Mesenchymal stem cell (in vitro differentiated cells and primary cell): ENCODE results near the gene RASSF8.

Experiments used
- DNase-seq: peaks from one replicate; pipeline ENCODE4 v3.0.0-alpha.2; 2013
- H2AFZ ChIP-seq: one replicate; pipeline ENCODE4 v1.6.1; 2013; ENCODE audit warnings: low read depth, mild to moderate bottlenecking, control low read depth, inconsistent platforms, low read length, moderate library complexity
- H2AK5ac ChIP-seq: 2 replicates; pipeline ENCODE4 v1.6.1; 2013; ENCODE audit warnings: low read length, moderate library complexity, mild to moderate bottlenecking, inconsistent platforms; ENCODE audit not compliant: severe bottlenecking
- H2BK120ac ChIP-seq: one replicate; pipeline ENCODE4 v1.6.1; 2013; ENCODE audit warnings: low read depth, mild to moderate bottlenecking, inconsistent platforms, low read length, moderate library complexity
- H2BK12ac ChIP-seq, 2 experiments: one replicate each; pipeline ENCODE4 v1.6.1; 2013; ENCODE audit warnings: inconsistent platforms in 2 of 2, low read length in 2 of 2, mild to moderate bottlenecking in 2 of 2, moderate library complexity in 2 of 2, control low read depth in 1 of 2
- H2BK15ac ChIP-seq: one replicate; pipeline ENCODE4 v1.6.1; 2013; ENCODE audit warnings: mild to moderate bottlenecking, low read depth, inconsistent platforms; ENCODE audit not compliant: poor library complexity, severe bottlenecking
- H2BK5ac ChIP-seq: 2 replicates; pipeline ENCODE4 v1.6.1; 2013; ENCODE audit warnings: low read depth, mild to moderate bottlenecking, low read length, control low read depth, inconsistent platforms; ENCODE audit not compliant: poor library complexity, severe bottlenecking
- H3K14ac ChIP-seq, 2 experiments: one replicate each; pipeline ENCODE4 v1.6.1; 2013; ENCODE audit warnings: inconsistent platforms in 2 of 2, low read length in 2 of 2, control low read depth in 1 of 2, mild to moderate bottlenecking in 1 of 2, moderate library complexity in 1 of 2
- H3K18ac ChIP-seq, 2 experiments: one replicate each; pipeline ENCODE4 v1.6.1; 2013; ENCODE audit warnings: inconsistent platforms in 2 of 2, low read length in 2 of 2, control low read depth in 1 of 2, low read depth in 1 of 2, mild to moderate bottlenecking in 1 of 2
- H3K23ac ChIP-seq, 2 experiments: one replicate each; pipeline ENCODE4 v1.6.1; 2013; ENCODE audit warnings: inconsistent platforms in 2 of 2, low read length in 2 of 2, mild to moderate bottlenecking in 2 of 2, moderate library complexity in 2 of 2, control low read depth in 1 of 2
- H3K27ac ChIP-seq: 2 replicates; pipeline ENCODE4 v1.5.1; 2013; ENCODE audit warnings: mild to moderate bottlenecking, moderate library complexity, low read length, control low read depth, inconsistent platforms; ENCODE audit not compliant: poor library complexity, severe bottlenecking
- H3K27me3 ChIP-seq, 2 experiments: 2 replicates each; pipeline versions ENCODE4 v1.6.1 to v1.7.0; 2013; ENCODE audit warnings: low read length in 2 of 2, mild to moderate bottlenecking in 2 of 2, moderate library complexity in 2 of 2, control low read depth in 1 of 2, inconsistent platforms in 1 of 2; ENCODE audit not compliant: control insufficient read depth in 1 of 2, insufficient read depth in 1 of 2
- H3K36me3 ChIP-seq, 2 experiments: 2 replicates each; pipeline versions ENCODE4 v1.6.1 to v1.7.0; 2013; ENCODE audit warnings: low read length in 2 of 2, control low read depth in 1 of 2, inconsistent platforms in 1 of 2, low read depth in 1 of 2, mild to moderate bottlenecking in 1 of 2; ENCODE audit not compliant: insufficient read depth in 2 of 2, control insufficient read depth in 1 of 2
- H3K4ac ChIP-seq, 2 experiments: one replicate each; pipeline ENCODE4 v1.6.1; 2013; ENCODE audit warnings: inconsistent platforms in 2 of 2, low read length in 2 of 2, mild to moderate bottlenecking in 2 of 2, moderate library complexity in 2 of 2, control low read depth in 1 of 2, low read depth in 1 of 2
- H3K4me1 ChIP-seq: 2 replicates; pipeline ENCODE4 v1.6.1; 2013; ENCODE audit warnings: low read depth, low read length, control low read depth; ENCODE audit not compliant: control insufficient read depth, insufficient read depth
- H3K4me2 ChIP-seq: 2 replicates; pipeline ENCODE4 v1.6.1; 2013; ENCODE audit warnings: low read length, mild to moderate bottlenecking, inconsistent platforms; ENCODE audit not compliant: poor library complexity, severe bottlenecking
- H3K4me3 ChIP-seq, 2 experiments: 2 replicates each; pipeline versions ENCODE4 v1.5.1 to v1.7.0; 2013; ENCODE audit warnings: low read length in 2 of 2, mild to moderate bottlenecking in 2 of 2, control low read depth in 1 of 2, low read depth in 1 of 2; ENCODE audit not compliant: insufficient read depth in 1 of 2
- H3K79me1 ChIP-seq: replicated peaks from 2 replicates; pipeline ENCODE4 v1.6.1; 2013; ENCODE audit warnings: mild to moderate bottlenecking, control low read depth, low read length, inconsistent platforms; ENCODE audit not compliant: poor library complexity, severe bottlenecking
- H3K9ac ChIP-seq: 2 replicates; pipeline ENCODE4 v1.7.0; 2013; ENCODE audit warnings: mild to moderate bottlenecking, low read length, moderate library complexity
- H3K9me3 ChIP-seq: 2 replicates; pipeline ENCODE4 v1.7.0; 2013; ENCODE audit warnings: mild to moderate bottlenecking, low read length; ENCODE audit not compliant: control insufficient read depth
- H4K8ac ChIP-seq: one replicate; pipeline ENCODE4 v1.6.1; 2013; ENCODE audit warnings: inconsistent platforms, mild to moderate bottlenecking, low read length, moderate library complexity
- H4K91ac ChIP-seq: one replicate; pipeline ENCODE4 v1.6.1; 2013; ENCODE audit warnings: mild to moderate bottlenecking, low read length, inconsistent platforms
- WGBS: methylation state at CpG from one replicate; pipeline ENCODE4 v1.1.7; 2013; ENCODE audit warnings: mixed read lengths; 5-methylcytosine and 5-hydroxymethylcytosine counted together

Gene RASSF8

DNA sequence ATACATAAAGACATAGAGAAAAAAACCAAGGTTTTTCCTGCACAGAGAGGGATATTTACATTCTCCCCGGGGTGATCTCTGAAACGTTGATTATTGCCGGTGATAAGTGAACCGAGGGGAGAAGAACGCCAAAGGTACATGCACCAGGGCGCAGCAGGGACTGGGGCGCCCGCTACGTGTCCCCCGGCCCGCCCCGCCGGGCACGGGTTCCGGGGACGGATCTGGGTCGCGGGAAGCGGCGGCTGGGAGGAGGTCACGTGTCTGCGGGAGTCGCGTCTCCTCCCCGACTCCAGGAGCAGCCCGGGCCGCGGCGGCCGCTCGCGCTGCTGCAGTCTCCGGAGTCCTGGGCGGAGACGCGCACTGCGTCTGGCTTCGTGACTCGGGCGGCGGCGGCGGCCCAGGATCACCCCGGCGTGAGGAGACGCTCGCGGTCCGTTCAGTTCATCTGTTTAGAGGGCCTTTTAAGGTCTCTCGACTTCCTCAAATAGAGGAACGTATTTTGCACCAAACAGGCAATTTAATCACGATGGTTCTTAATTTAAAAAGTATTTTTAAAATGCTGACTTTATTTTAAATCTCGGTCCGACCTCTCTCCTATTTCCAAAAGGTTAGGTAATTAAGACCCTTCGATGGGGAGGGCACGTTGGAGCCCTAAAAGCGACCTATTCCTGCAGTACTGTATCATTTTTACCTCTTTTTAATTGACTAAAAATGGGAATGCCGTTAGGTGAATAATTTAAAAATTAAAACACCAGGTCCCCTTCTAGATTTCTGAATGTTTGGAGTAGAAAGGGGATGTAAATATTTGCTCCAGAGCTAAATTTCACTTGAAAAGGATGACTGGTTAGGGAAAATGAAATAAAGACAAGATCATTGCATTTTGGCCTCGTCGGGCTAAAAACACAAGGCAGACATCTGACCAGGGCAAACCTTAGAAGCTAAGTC is 168.1 kb downstream of the RASSF8 start:
- Histone ChIP-seq H4K8ac (no peak overlapping the region), H3K4me1 (peaks cover 5% of the 10 kb centered on the region), H3K4me3 (peak overlapping the region; percentile 79 to 91), H3K27ac (peak overlapping the region; percentile 88), H2AK5ac (peak overlapping the region; percentile 44), H3K79me1 (no peaks in the 10 kb centered on the region), H2AFZ (no peak overlapping the region), H2BK12ac (peak overlapping the region in 1 of 2 experiments; percentile 24), H3K14ac (no peak overlapping the region), H2BK15ac (no peak overlapping the region), H3K18ac (peak overlapping the region; percentile 43 to 84), H3K27me3 (peaks cover under 1 to 4% of the 10 kb centered on the region in 2 experiments), H3K9ac (peak overlapping the region; percentile 98), H2BK120ac (no peak overlapping the region), H3K23ac (no peak overlapping the region), H4K91ac (no peak overlapping the region), H3K4ac (no peak overlapping the region), H3K36me3 (no peaks in the 10 kb centered on the region), H3K9me3 (no peaks in the 10 kb centered on the region), H3K4me2 (peak overlapping the region; percentile 99), H2BK5ac (peak overlapping the region; percentile 85)
- 2% methylated on average over 51 of the region's 60 CpGs for WGBS
- peak; percentile 90 for DNase-seq

DNA sequence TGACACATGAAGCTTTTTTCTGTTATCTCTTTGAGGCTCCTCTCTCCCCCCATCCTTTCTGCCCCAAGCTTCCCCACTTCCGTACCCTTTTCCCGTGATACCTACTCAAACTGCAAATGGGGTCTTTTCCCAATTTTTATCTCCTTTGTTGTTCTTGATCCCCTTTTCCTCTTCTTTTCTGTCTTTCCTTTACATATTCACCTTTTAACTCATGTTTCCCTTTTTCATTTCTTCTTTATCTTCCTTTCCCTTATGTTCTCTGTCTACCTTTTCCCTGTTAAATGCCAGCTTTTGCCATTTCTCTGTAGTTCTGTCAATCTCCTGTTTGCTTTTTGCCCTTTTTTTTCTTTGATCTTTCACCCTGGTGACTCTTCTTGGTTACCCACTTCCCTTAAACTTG is 168.9 kb downstream of the RASSF8 start:
- WGBS = 78% methylated on average over 2 of the region's 2 CpGs
- Histone ChIP-seq H2BK5ac (no peak overlapping the region), H4K91ac (no peak overlapping the region), H3K27me3 (peaks cover 4 to 5% of the 10 kb centered on the region in 2 experiments), H3K4me1 (peaks cover 2% of the 10 kb centered on the region), H2AK5ac (peak overlapping the region; percentile 44), H2BK12ac (no peak overlapping the region), H3K18ac (no peak overlapping the region), H2AFZ (no peak overlapping the region), H3K4ac (no peak overlapping the region), H3K4me2 (no peak overlapping the region), H2BK120ac (no peak overlapping the region), H3K27ac (no peak overlapping the region), H3K36me3 (no peaks in the 10 kb centered on the region), H3K14ac (no peak overlapping the region), H3K9ac (peak overlapping the region; percentile 98), H4K8ac (no peak overlapping the region), H3K9me3 (no peaks in the 10 kb centered on the region), H3K4me3 (no peak overlapping the region), H3K23ac (no peak overlapping the region), H2BK15ac (no peak overlapping the region), H3K79me1 (no peaks in the 10 kb centered on the region)
- DNase-seq = no peak

DNA sequence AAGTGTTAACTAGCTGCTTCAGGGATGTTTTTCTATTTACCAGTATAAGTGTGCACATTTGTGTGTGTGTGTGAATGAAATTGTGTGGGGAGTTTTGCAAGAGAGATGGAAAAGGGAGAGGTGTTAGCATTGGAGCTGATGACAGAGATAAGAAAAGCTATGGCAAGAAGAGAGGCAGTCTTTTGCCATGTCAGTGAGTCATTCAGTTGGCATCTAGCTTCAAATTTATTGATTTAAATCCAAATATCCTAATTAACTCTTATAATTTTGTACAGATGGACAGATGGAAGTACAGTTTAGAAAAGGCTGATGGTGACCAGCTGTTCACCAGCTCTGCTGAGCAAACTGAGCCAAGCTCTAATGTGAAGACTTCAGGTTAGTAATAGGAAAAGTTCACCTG is 169.7 kb downstream of the RASSF8 start:
- Histone ChIP-seq H3K27ac (no peak overlapping the region), H3K4ac (no peak overlapping the region), H3K9me3 (no peaks in the 10 kb centered on the region), H3K36me3 (no peaks in the 10 kb centered on the region), H2BK5ac (no peak overlapping the region), H3K4me3 (no peak overlapping the region), H3K79me1 (no peaks in the 10 kb centered on the region), H3K27me3 (peaks cover 4 to 9% of the 10 kb centered on the region in 2 experiments), H4K8ac (no peak overlapping the region), H3K4me2 (no peak overlapping the region), H2BK15ac (no peak overlapping the region), H2BK120ac (no peak overlapping the region), H4K91ac (no peak overlapping the region), H2AK5ac (no peak overlapping the region), H3K23ac (no peak overlapping the region), H3K18ac (no peak overlapping the region), H2AFZ (no peak overlapping the region), H3K4me1 (peaks cover 2% of the 10 kb centered on the region), H3K14ac (no peak overlapping the region), H2BK12ac (no peak overlapping the region), H3K9ac (no peak overlapping the region)
- DNase-seq = no peak
